Epidermal melanocyte (primary cell): ENCODE measurements around the gene GARIN1A.

Experiments used
- DNase-seq: peaks from one replicate; pipeline ENCODE4 v3.0.0; 2011; ENCODE audit warnings: low spot score; ENCODE audit not compliant: insufficient read length

The GARIN1A gene

GRCh38 chr7:128714701-128715495 lies 42.8 kb downstream of the GARIN1A start:
- DNase-seq: no peak

GRCh38 chr7:128718967-128719642 lies 47.0 kb downstream of the GARIN1A start:
- DNase-seq: no peak

- DNase-seq: no peak
Observed at GRCh38 chr7:128721376-128721775, 49.3 kb downstream of the GARIN1A start.
